ENCODE data around the gene SYNC. TPM values are rescaled to one million over a fixed set of nuclear protein-coding genes. Genes with fewer than 3 reads are reported as not detected.

SYNC gene
- total and polyA plus RNA-seq, 10 of the 15 experiments (the other 5 are each of a cell fraction or from before 2014, with no cell fraction given): 0.04 to 0.12 (median 0.05) TPM; not detected in 7

DNA sequence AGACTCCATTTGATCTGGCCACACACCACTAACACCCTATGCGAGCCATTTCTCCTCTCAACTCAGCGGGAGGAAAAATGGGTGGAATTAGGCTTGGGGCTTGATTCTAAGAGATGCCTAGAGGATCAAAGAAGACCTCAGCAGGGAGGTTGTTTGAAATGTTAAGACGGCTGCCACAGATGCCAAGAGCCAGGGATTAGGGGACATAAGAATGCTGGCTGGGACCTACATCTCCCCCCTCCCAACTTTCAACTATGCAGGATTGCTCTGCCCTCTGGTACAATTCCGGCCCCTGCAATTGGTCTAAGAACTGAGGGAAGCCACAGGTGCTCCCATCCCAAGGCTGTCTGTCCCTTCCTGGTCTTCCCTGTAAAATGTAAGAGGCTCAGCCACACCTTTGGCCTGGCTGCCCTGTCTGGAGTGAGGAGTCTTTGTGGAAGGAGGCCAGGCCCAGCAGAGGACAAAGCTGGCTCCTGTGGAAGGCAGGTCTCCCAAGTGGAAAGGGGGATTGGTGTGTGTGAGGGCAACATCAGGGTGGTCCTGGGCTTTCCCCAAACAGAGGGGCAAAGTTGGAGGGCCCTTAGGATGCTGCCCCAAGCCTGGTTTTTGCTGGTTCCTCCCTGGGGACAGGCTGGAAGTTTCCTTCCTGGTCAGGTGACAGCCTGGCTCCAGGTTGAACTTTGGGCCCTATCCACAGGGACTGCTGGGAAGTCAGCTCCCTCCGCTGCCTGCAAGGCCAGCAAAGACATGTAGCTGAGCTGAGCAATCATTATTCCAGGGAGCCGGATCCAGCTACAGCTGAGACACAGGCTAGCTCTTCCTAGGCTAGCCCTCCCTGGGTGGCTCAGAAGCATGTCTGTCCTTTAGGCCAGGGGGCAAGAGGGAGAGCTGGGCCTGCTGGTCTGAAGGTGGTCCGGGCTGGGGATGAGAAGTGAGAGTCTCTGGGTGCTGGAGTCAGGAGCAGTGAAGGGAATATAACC is 34.5 kb upstream of the SYNC start:
- CTCF ChIA-PET: no interaction called here
- H3K9ac ChIP-seq (ENCODE audit: control insufficient read depth, insufficient read depth, low read length): no peak overlapping the region
- ATAC-seq: no peak

More for the DNA sequence above, 34.5 kb upstream of the SYNC start:
- SMC1A ChIA-PET (ENCODE audit: uncharacterized antibody, unreplicated experiment): no interaction called here
- Histone ChIP-seq H3K4me3 (no peak overlapping the region), H4K20me1 (ENCODE audit: control insufficient read depth, insufficient read depth) (no peaks in the 10 kb centered on the region), H2AFZ (ENCODE audit: control insufficient read depth, low read depth, low read length) (no peak overlapping the region), H3K27ac (ENCODE audit: control insufficient read depth, insufficient read depth) (no peak overlapping the region), H3K79me2 (ENCODE audit: control insufficient read depth, insufficient read depth, low read length) (no peaks in the 10 kb centered on the region), H3K9me3 (replicated peaks; ENCODE audit: control insufficient read depth, insufficient read depth, low read length) (no peaks in the 10 kb centered on the region), H3K4me1 (ENCODE audit: control insufficient read depth, insufficient read depth, low read length) (peaks cover 7% of the 10 kb centered on the region), H3K36me3 (ENCODE audit: control insufficient read depth in 2 of 2, insufficient read depth in 2 of 2, low read length in 1 of 2) (no peaks in the 10 kb centered on the region), H3K4me2 (ENCODE audit: control insufficient read depth, insufficient read depth) (no peak overlapping the region), H3K27me3 (replicated peaks in 1 of 2; ENCODE audit: control insufficient read depth in 2 of 2, insufficient read depth in 2 of 2, low read length in 1 of 2) (peaks cover 0 to 6% of the 10 kb centered on the region in 2 experiments)
- whole genome bisulfite sequencing (ENCODE audit: insufficient coverage, insufficient replicate concordance, low lambda C conversion rate, missing lambda C conversion rate): 51% methylated on average over 7 of the region's 7 CpGs
- RAD21 ChIA-PET (ENCODE audit: unreplicated experiment): no interaction called here
- no TSS peak for BruUV-seq (replicated peaks)
- in situ Hi-C loops (cut with MboI) (no loop called here), intact Hi-C loops (cut with micrococcal nuclease; ENCODE audit: unreplicated experiment) (no loop called here)
- no peak for DNase-seq (ENCODE audit: low read depth, low spot score)
- POLR2A ChIA-PET: no interaction called here
- no peak for TF ChIP-seq NR2C1 (IDR thresholded peaks at IDR 0.05)
- no peak for TF ChIP-seq SREBF2 (IDR thresholded peaks at IDR 0.05; ENCODE audit: low read length)
- no peak for TF ChIP-seq TCF7 (IDR thresholded peaks at IDR 0.05; ENCODE audit: borderline replicate concordance)
- TF ChIP-seq RUNX3 (IDR thresholded peaks at IDR 0.05; ENCODE audit: low read length): no peak
- no peak for TF ChIP-seq BMI1 (IDR thresholded peaks at IDR 0.05; ENCODE audit: borderline replicate concordance)
- TF ChIP-seq, protein P1, sequence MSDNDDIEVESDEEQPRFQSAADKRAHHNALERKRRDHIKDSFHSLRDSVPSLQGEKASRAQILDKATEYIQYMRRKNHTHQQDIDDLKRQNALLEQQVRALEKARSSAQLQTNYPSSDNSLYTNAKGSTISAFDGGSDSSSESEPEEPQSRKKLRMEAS (IDR thresholded peaks at IDR 0.05; ENCODE audit: low read depth, low read length): no peak
- no peak for TF ChIP-seq SMAD5 (IDR thresholded peaks at IDR 0.05; ENCODE audit: low read depth)
- TF ChIP-seq, protein P2, sequence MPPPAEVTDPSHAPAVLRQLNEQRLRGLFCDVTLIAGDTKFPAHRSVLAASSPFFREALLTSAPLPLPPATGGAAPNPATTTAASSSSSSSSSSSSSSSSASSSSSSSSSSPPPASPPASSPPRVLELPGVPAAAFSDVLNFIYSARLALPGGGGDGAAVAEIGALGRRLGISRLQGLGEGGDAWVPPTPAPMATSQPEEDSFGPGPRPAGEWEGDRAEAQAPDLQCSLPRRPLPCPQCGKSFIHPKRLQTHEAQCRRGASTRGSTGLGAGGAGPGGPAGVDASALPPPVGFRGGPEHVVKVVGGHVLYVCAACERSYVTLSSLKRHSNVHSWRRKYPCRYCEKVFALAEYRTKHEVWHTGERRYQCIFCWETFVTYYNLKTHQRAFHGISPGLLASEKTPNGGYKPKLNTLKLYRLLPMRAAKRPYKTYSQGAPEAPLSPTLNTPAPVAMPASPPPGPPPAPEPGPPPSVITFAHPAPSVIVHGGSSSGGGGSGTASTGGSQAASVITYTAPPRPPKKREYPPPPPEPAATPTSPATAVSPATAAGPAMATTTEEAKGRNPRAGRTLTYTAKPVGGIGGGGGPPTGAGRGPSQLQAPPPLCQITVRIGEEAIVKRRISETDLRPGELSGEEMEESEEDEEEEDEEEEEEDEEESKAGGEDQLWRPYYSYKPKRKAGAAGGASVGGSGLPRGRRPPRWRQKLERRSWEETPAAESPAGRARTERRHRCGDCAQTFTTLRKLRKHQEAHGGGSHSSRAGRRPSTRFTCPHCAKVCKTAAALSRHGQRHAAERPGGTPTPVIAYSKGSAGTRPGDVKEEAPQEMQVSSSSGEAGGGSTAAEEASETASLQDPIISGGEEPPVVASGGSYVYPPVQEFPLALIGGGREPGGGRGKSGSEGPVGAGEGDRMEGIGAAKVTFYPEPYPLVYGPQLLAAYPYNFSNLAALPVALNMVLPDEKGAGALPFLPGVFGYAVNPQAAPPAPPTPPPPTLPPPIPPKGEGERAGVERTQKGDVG (CRISPR knock-in tag; IDR thresholded peaks at IDR 0.05): no peak
- no peak for TF ChIP-seq HDGF (IDR thresholded peaks at IDR 0.05)
- no peak for TF ChIP-seq NFYB (IDR thresholded peaks at IDR 0.05; ENCODE audit: insufficient read depth, low read depth, low read length)
- no peak for TF ChIP-seq EP300 (IDR thresholded peaks at IDR 0.05; ENCODE audit: borderline replicate concordance in 1 of 2, control insufficient read depth in 1 of 2, low read depth in 2 of 2, low read length in 2 of 2)
- TF ChIP-seq FOXK2 (IDR thresholded peaks at IDR 0.05): no peak
- TF ChIP-seq, protein P3, sequence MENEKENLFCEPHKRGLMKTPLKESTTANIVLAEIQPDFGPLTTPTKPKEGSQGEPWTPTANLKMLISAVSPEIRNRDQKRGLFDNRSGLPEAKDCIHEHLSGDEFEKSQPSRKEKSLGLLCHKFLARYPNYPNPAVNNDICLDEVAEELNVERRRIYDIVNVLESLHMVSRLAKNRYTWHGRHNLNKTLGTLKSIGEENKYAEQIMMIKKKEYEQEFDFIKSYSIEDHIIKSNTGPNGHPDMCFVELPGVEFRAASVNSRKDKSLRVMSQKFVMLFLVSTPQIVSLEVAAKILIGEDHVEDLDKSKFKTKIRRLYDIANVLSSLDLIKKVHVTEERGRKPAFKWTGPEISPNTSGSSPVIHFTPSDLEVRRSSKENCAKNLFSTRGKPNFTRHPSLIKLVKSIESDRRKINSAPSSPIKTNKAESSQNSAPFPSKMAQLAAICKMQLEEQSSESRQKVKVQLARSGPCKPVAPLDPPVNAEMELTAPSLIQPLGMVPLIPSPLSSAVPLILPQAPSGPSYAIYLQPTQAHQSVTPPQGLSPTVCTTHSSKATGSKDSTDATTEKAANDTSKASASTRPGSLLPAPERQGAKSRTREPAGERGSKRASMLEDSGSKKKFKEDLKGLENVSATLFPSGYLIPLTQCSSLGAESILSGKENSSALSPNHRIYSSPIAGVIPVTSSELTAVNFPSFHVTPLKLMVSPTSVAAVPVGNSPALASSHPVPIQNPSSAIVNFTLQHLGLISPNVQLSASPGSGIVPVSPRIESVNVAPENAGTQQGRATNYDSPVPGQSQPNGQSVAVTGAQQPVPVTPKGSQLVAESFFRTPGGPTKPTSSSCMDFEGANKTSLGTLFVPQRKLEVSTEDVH (IDR thresholded peaks at IDR 0.05; ENCODE audit: low read depth, partially characterized antibody): no peak
- TF ChIP-seq, protein P4, sequence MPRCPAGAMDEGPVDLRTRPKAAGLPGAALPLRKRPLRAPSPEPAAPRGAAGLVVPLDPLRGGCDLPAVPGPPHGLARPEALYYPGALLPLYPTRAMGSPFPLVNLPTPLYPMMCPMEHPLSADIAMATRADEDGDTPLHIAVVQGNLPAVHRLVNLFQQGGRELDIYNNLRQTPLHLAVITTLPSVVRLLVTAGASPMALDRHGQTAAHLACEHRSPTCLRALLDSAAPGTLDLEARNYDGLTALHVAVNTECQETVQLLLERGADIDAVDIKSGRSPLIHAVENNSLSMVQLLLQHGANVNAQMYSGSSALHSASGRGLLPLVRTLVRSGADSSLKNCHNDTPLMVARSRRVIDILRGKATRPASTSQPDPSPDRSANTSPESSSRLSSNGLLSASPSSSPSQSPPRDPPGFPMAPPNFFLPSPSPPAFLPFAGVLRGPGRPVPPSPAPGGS (IDR thresholded peaks at IDR 0.05; ENCODE audit: borderline replicate concordance, insufficient read depth, low read depth, low read length, poor library complexity, severe bottlenecking): no peak
- no peak for TF ChIP-seq RBBP5 (conservative IDR thresholded peaks at IDR 0.05)
- TF ChIP-seq DPF2 (IDR thresholded peaks at IDR 0.05): no peak
- TF ChIP-seq POLR2A (IDR thresholded peaks at IDR 0.05; ENCODE audit: low read depth, low read length): no peak
- no peak for FAIRE-seq

All from GM12878 (cell line).